ENCODE data around the gene GRB7.

GRB7 gene

GRCh38 chr17:39727556-39727955, 10.2 kb upstream of the GRB7 start:
- no peak for TF ChIP-seq CTCF (IDR thresholded peaks at IDR 0.05; ENCODE audit: insufficient read depth, low read length, missing control alignments)
- ChIA-PET CTCF (interaction anchor here (3.3 to 7.0 kb wide), 4 partner anchors 7 to 105 kb away, joined by 17 to 51 read pairs (median 48); partner anchors contain the start of gene ERBB2), POLR2A (no interaction called here)
- no peak overlapping the region for H3K4me3 ChIP-seq (ENCODE audit: low read depth, low read length)
- DNase-seq (ENCODE audit: low read depth, low spot score), result no peak

GRCh38 chr17:39729280-39729851, 8.4 kb upstream of the GRB7 start:
- TF ChIP-seq CTCF (IDR thresholded peaks at IDR 0.05; ENCODE audit: insufficient read depth, low read length, missing control alignments), result no peak
- DNase-seq (ENCODE audit: low read depth, low spot score), result no peak
- H3K4me3 ChIP-seq (ENCODE audit: low read depth, low read length), result peak overlapping the region; percentile 76
- POLR2A ChIA-PET, result interaction anchor here (0.6 to 2.4 kb wide), 6 partner anchors 7 to 552 kb away, joined by 3 to 13 read pairs (median 4); partner anchors contain the start of genes ERBB2 and PGAP3
- CTCF ChIA-PET, result interaction anchor here (0.6 to 7.0 kb wide), 24 partner anchors 9 to 1937 kb away, joined by 3 to 51 read pairs (median 5); partner anchors contain the start of genes ERBB2 and PSMD3

GRCh38 chr17:39730095-39730921, 7.4 kb upstream of the GRB7 start, which contains the start of gene MIEN1:
Gene MIEN1, minus strand, starts transcription at chr17:39730532. Its CDS starts 37 bp downstream, at chr17:39730495.
- POLR2A ChIA-PET, result interaction anchor here (0.6 to 2.4 kb wide), 5 partner anchors 8 to 551 kb away, joined by 3 to 13 read pairs (median 4); partner anchors contain the start of genes ERBB2 and PGAP3
- peak within 1 kb of the TSS; percentile 76 for H3K4me3 ChIP-seq (ENCODE audit: low read depth, low read length)
- DNase-seq (ENCODE audit: low read depth, low spot score), result no peak
- peak; percentile 84 for TF ChIP-seq CTCF (IDR thresholded peaks at IDR 0.05; ENCODE audit: insufficient read depth, low read length, missing control alignments)
- CTCF ChIA-PET, result interaction anchor here (0.6 to 7.0 kb wide), 29 partner anchors 9 to 1936 kb away, joined by 3 to 51 read pairs (median 5); partner anchors contain the start of genes ERBB2 and PSMD3

GRCh38 chr17:39732586-39732985, 5.2 kb upstream of the GRB7 start:
- H3K4me3 ChIP-seq (ENCODE audit: low read depth, low read length), result no peak overlapping the region
- TF ChIP-seq CTCF (IDR thresholded peaks at IDR 0.05; ENCODE audit: insufficient read depth, low read length, missing control alignments), result no peak
- no peak for DNase-seq (ENCODE audit: low read depth, low spot score)
- CTCF ChIA-PET, result interaction anchor here (0.9 to 7.0 kb wide), 4 partner anchors 18 to 110 kb away, joined by 3 to 51 read pairs (median 4); partner anchors contain the start of gene ERBB2
- POLR2A ChIA-PET, result no interaction called here

GRCh38 chr17:39735882-39736281, 1.9 kb upstream of the GRB7 start:
- H3K4me3 ChIP-seq (ENCODE audit: low read depth, low read length), result no peak overlapping the region
- TF ChIP-seq CTCF (IDR thresholded peaks at IDR 0.05; ENCODE audit: insufficient read depth, low read length, missing control alignments), result no peak
- ChIA-PET CTCF (no interaction called here), POLR2A (no interaction called here)
- no peak for DNase-seq (ENCODE audit: low read depth, low spot score)
